Ramos (cell line): ENCODE data around the gene CHST2.

ENCODE experiments used
- in situ Hi-C: fragments of 300-500 bp; cut with MboI; formaldehyde crosslinking; loops from one replicate; pipeline ENCODE4 v1.14.3; 2022; ENCODE audit warnings: low sequenced_read_pairs; ENCODE audit not compliant: unreplicated experiment

Gene CHST2

GRCh38 chr3:143095813-143096212 lies 23.8 kb upstream of the CHST2 start:
- in situ Hi-C loops, result no loop called here

DNA sequence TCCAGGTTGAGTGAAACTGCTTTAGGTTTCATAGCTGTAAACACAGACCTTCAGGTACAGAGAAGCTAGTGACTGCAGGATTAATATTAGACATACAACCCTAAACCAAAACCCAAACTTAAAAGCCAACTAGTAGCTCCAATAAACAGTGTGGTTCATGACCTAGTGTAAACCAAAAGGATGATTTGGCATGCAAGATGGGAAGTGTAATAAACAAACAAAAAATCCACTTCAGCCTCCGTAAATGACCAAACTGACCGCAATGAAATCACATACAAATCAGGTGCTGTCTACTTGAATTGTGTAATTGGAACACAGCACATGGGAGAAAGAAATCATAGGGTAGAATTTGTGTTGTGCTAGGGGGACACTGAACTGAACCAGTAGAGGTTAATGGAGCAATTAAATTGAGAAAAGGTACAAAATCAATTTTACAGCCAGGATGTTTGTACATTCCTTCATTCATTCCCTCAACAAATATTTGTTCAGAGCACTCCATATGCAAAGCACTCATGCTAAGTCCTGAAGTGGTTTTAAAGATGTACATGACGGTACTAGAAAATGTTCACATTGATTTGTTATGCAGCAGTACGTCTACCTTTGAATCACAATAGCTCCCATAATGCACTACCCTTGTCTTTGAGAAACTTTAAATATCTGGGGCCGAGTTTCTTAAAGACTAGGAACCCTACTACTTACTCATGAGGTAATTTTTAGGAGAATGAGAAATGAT lies 21.4 kb upstream of the CHST2 start:
- in situ Hi-C loops, result no loop called here

GRCh38 chr3:143099210-143099609 lies 20.4 kb upstream of the CHST2 start:
- in situ Hi-C loops, result no loop called here

GRCh38 chr3:143099690-143100089 lies 19.9 kb upstream of the CHST2 start:
- in situ Hi-C loops, result no loop called here

GRCh38 chr3:143100451-143100850 lies 19.1 kb upstream of the CHST2 start:
- in situ Hi-C loops, result no loop called here

DNA sequence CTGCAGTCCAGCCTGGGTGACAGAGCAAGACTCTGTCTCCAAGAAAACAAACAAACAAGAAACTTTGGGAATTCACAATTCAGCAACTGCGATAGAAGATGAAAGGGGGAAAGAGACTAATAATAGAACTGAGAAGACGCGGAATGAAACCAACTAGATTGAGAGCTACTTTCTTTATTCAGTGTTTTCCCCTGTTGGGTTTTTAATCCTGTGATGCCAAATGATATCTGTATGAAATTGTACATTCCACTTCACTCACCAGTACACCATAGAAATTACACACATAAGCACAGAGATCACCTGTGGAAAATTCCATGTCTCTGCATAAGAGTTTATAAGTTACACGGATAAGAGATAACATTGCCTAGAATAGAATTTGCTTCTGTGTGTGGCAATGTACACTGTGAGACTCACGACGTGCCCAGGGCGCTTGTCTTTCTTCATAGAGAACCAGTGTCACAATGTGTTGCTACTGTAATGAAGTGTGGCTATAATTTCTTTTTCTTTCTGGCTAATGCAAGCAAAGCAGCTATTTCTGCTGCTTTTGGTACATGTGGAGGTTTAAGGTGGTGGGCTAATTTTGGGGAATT lies 17.7 kb upstream of the CHST2 start:
- in situ Hi-C loops, result no loop called here

DNA sequence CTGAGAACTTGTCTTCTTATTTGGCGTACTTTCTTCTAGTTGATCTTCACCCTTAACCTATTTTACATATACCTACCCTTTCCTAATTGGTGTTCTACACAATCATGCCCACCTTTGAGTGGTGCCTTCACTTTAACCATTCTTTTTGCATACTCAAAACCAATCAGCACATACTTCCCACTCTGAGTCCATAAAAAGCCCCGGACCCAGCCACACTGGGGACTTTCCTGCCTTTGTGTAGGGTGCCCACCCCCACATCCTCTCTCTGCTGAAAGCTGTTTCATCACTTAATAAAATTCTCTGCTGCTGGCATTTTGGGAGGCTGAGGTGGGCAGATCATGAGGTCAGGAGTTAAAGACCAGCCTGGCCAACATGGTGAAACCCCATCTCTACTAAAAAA lies 15.9 kb upstream of the CHST2 start:
- in situ Hi-C loops, result no loop called here

GRCh38 chr3:143105170-143105569 lies 14.4 kb upstream of the CHST2 start:
- in situ Hi-C loops, result no loop called here

GRCh38 chr3:143109861-143110260 lies 9.7 kb upstream of the CHST2 start:
- in situ Hi-C loops, result no loop called here

GRCh38 chr3:143110371-143110770 lies 9.2 kb upstream of the CHST2 start:
- in situ Hi-C loops, result no loop called here

DNA sequence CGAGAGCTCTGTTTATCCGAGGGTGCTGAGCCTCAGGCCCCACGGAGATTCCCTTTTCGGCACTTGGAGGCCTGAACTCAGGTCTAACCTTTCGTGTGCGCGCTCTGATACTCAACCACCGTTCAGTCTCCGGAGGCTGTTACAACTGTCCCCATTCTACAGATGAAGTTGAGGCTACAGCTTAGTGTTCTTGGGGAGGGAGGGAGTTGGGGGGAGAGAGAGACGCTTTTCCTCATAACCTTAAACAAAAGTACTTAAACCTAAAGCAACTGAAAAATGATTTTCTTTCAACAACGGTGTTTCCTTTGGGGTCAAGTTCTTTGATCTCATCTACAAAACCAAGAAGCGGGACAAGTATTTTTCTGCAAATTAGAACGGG lies 952 bp upstream of the CHST2 start:
- in situ Hi-C loops, result no loop called here

DNA sequence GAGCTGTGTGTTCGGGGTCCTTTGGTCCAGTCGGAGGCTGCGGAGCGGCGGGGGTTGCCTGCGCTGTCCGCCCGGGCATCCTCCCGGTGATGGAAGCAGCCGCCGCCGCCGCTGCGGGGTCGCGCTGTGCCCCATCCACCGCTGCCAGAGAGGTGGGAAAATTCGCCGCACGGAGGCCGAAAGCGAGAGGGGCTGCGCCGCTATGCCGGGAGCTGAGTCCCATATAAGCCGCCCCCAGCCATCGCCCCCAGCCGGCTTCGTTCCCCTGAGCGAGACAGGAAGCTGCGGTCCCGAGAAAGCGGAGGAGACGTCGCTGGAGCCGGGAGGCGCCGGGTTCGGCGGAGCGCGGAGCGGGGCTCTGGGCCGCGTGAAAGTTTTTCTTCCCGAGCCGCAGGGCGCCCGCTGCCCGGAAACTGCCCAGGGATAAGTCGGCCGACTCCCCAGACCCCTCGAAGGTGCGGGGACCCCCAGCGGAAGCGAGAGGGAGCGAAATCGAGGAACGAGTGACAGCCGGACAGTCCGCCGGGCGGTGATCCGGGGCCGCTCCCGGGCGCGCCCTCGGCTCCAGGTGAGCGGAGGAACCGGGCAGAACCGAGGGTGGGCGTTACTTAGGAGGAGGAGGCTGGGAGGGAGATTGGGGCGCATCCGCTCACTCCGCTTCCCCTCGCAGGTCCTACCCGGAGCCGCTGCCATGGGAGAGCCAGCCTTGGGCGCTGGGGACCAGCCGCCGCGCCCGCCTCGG lies 574 bp downstream of the CHST2 start:
- in situ Hi-C loops, result no loop called here

- in situ Hi-C loops, result no loop called here
Measured at GRCh38 chr3:143120716-143121240, 1.2 kb downstream of the CHST2 start.

GRCh38 chr3:143121241-143122088 lies 1.9 kb downstream of the CHST2 start:
- in situ Hi-C loops, result no loop called here

DNA sequence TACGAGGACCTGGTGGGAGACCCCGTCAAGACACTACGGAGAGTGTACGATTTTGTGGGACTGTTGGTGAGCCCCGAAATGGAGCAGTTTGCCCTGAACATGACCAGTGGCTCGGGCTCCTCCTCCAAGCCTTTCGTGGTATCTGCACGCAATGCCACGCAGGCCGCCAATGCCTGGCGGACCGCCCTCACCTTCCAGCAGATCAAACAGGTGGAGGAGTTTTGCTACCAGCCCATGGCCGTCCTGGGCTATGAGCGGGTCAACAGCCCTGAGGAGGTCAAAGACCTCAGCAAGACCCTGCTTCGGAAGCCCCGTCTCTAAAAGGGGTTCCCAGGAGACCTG lies 2.5 kb downstream of the CHST2 start:
- in situ Hi-C loops, result no loop called here

DNA sequence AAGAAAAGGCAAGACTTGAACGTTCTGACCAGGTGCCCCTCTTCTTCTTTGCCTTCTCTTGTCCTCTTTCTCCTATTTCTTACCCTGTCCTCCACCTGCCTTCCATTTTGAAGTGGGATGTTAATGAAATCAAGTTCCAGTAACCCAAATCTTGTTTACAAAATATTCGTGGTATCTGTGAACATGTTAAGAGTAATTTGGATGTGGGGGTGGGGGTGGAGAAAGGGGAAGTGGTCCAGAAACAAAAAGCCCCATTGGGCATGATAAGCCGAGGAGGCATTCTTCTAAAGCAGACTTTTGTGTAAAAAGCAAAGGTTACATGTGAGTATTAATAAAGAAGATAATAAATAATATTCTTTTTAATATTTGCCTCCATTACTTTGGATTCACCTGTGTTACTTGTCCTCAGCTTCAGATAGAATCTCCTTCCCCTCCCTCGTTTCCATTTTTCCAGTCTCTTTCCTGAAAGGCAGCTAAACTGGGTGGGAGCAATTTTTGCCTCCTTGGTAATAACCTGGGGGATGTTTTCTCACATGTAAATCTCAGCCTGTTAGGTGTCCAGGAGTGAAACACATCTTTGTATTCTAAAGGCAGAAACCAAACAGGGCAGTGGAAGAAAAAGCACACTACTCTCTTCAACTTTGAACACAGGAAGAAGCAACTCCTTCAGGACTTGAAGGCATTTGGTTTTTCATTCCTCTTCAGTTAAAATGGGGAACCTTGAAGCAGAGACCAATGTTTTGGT lies 3.2 kb downstream of the CHST2 start:
- in situ Hi-C loops, result no loop called here

DNA sequence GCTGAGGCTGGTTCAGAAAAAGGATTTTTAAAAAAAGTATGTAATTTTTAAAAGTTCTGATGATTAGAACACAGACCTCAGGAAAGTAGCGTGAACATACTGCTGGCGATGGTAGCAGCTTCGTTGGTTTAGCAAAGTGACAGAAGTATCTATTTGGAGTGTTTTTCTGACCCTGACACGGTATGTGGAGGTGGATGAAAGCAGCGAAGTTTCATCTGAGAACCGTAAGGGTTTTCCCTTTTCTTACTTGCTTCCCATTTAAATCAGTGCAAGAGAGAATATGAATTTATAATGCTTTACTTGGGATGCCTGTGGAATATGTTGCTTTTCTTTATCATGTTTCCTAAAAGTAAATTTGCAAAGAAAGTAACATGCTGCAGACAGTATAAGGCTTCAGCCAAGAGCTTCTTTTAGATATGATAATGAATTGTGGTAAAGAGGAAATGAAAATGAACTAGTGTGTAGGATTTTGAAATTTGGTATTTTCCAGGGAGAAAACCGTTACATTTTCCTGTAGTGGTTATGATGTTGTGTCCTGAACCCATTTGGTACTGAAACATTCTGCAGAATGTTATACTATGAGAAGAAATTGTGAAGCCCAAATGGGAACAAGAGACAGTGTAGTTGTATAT lies 3.9 kb downstream of the CHST2 start:
- in situ Hi-C loops, result no loop called here

- in situ Hi-C loops, result no loop called here
Measured at GRCh38 chr3:143124601-143125520, 5.3 kb downstream of the CHST2 start.
